HUES6 (cell line): Measurements from ENCODE around the gene PAK4.
A peak's percentile ranks its signal among the peaks of the same experiment; 100 is the strongest.
"Not testable (repeated sequence)": the region's sequence is repeated elsewhere in the genome, so short reads cannot be mapped to it uniquely, and the experiment has no call there.

Experiments used
- H3K27ac ChIP-seq: 2 replicates; pipeline ENCODE4 v1.7.0; 2013; ENCODE audit warnings: low read depth, mild to moderate bottlenecking, low read length, inconsistent platforms
- H3K27me3 ChIP-seq: 2 replicates; pipeline ENCODE4 v1.6.1; 2013; ENCODE audit warnings: low read length; ENCODE audit not compliant: control insufficient read depth, insufficient read depth
- H3K36me3 ChIP-seq: 2 replicates; pipeline ENCODE4 v1.6.1; 2013; ENCODE audit warnings: low read length; ENCODE audit not compliant: control insufficient read depth, insufficient read depth
- H3K4me1 ChIP-seq: 2 replicates; pipeline ENCODE4 v1.6.1; 2013; ENCODE audit warnings: low read length; ENCODE audit not compliant: control insufficient read depth, insufficient read depth
- H3K4me3 ChIP-seq: 2 replicates; pipeline ENCODE4 v1.5.1; 2013; ENCODE audit warnings: low read depth, low read length
- H3K9ac ChIP-seq: one replicate; pipeline ENCODE4 v1.6.1; 2013; ENCODE audit warnings: mild to moderate bottlenecking, low read length
- H3K9me3 ChIP-seq: 2 replicates; pipeline ENCODE4 v1.6.1; 2013; ENCODE audit warnings: low read depth, low read length; ENCODE audit not compliant: control insufficient read depth, insufficient read depth

The PAK4 gene

GRCh38 chr19:39086386-39086785 is 39.2 kb upstream of the PAK4 start:
- Histone ChIP-seq H3K9me3 (no peaks in the 10 kb centered on the region), H3K27me3 (peaks cover 54% of the 10 kb centered on the region), H3K9ac (no peak overlapping the region), H3K4me1 (0 out of 2 replicates have a peak, but pooled peaks cover 2% of the 10 kb centered on the region), H3K36me3 (no peaks in the 10 kb centered on the region), H3K27ac (no peak overlapping the region), H3K4me3 (no peak overlapping the region)

DNA sequence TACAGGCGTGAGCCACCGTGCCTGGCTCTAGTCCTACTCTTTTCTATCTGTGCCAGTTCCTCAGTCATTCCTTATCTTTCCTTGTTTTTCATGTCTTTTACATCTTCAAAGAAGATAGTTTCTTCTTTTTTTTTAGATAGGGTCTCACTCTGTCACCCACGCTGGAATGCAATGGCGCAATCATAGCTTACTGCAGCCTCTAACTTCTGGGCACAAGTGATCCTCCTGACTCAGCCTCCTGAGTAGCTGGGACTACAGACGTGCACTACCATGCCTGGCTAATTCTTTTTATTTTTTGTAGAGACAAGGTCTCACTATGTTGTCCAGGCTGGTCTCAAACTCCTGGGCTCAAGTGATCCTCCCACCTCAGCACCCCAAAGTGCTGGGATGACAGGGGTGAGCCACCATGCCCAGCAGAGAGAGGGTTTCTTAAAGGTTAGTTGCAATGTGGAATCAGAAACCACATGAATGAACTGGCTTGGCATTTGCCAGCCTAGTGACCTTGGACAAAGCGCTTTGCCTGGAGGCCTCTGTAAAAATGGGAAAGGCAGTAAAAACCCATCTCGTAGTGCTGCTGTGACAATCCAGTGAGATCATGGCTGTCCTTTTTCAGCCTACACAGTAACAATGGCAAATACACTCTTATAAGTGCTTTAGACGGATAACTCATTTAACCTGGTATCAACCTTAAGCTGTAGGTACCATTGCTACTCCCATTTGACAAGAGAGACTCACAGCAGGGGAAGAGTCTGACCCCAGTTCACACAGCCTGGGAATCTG is 37.5 kb upstream of the PAK4 start:
- no peaks in the 10 kb centered on the region for H3K9me3 ChIP-seq
- 0 out of 2 replicates have a peak, but pooled peaks cover 2% of the 10 kb centered on the region for H3K4me1 ChIP-seq
- no peak overlapping the region for H3K9ac ChIP-seq
- no peak overlapping the region for H3K4me3 ChIP-seq
- no peak overlapping the region for H3K27ac ChIP-seq
- H3K27me3 ChIP-seq = peaks cover 41% of the 10 kb centered on the region
- no peaks in the 10 kb centered on the region for H3K36me3 ChIP-seq

- H3K27me3 ChIP-seq = peaks cover 22% of the 10 kb centered on the region
- H3K9me3 ChIP-seq, H3K36me3 ChIP-seq, H3K9ac ChIP-seq, H3K27ac ChIP-seq, H3K4me1 ChIP-seq, H3K4me3 ChIP-seq: not testable (repeated sequence)
Observed at GRCh38 chr19:39090016-39090415, 35.6 kb upstream of the PAK4 start.

GRCh38 chr19:39090881-39091280 is 34.7 kb upstream of the PAK4 start:
- Histone ChIP-seq H3K9ac (no peak overlapping the region), H3K27me3 (peaks cover 14% of the 10 kb centered on the region), H3K27ac (no peak overlapping the region), H3K4me3 (no peak overlapping the region), H3K36me3 (no peaks in the 10 kb centered on the region), H3K9me3 (0 out of 2 replicates have a peak, but pooled peaks cover 4% of the 10 kb centered on the region), H3K4me1 (no peaks in the 10 kb centered on the region)

GRCh38 chr19:39095799-39096540 is 29.6 kb upstream of the PAK4 start:
- H3K27me3 ChIP-seq = peaks cover 15% of the 10 kb centered on the region
- not testable (repeated sequence) for H3K9me3 ChIP-seq, H3K36me3 ChIP-seq, H3K27ac ChIP-seq, H3K4me1 ChIP-seq, H3K9ac ChIP-seq, H3K4me3 ChIP-seq

- no peak overlapping the region for H3K4me3 ChIP-seq
- 0 out of 2 replicates have a peak, but pooled peaks cover 5% of the 10 kb centered on the region for H3K9me3 ChIP-seq
- peaks cover 15% of the 10 kb centered on the region for H3K27me3 ChIP-seq
- no peak overlapping the region for H3K27ac ChIP-seq
- no peaks in the 10 kb centered on the region for H3K4me1 ChIP-seq
- no peak overlapping the region for H3K9ac ChIP-seq
- H3K36me3 ChIP-seq = no peaks in the 10 kb centered on the region
Observed at GRCh38 chr19:39097299-39097698, 28.3 kb upstream of the PAK4 start.

GRCh38 chr19:39097721-39098120 is 27.9 kb upstream of the PAK4 start:
- 0 out of 2 replicates have a peak, but pooled peaks cover 5% of the 10 kb centered on the region for H3K9me3 ChIP-seq

DNA sequence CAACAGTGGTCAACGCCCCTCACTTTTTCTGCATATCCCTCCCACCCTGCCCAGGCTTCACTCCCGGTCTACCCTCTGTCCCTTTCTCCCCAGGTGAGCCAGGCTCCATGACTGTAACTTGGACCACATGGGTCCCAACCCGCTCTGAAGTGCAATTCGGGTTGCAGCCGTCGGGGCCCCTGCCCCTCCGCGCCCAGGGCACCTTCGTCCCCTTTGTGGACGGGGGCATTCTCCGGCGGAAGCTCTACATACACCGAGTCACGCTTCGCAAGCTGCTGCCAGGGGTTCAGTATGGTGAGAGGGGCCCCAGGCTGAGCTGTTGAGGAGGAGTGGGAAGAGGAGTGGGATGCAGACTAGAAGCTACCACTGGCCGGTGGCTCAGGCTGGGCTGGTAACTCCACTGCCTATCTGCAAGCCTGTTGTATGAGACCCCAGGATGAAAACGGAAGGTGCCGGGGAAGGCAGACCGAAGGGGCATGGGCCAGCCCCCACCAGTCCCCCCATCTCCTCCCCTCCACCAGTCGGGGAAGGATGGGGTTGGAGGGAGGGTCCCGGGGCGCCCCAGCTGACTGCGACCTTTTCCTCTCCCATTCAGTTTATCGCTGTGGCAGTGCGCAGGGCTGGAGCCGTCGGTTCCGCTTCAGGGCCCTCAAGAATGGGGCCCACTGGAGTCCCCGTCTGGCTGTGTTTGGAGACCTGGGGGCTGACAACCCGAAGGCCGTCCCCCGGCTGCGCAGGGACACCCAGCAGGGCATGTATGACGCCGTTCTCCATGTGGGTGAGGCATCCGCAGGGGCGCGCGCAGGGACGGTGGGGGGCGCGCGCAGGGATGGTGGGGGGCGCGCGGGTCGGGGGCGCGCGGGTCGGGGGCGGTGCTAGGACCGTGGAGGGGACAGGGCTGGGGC is 27.0 kb upstream of the PAK4 start:
- Histone ChIP-seq H3K36me3 (no peaks in the 10 kb centered on the region), H3K9me3 (0 out of 2 replicates have a peak, but pooled peaks cover 5% of the 10 kb centered on the region), H3K4me3 (peak overlapping the region; percentile 50; the same call in 1 of the 2 replicates), H3K9ac (no peak overlapping the region), H3K27ac (no peak overlapping the region), H3K27me3 (peaks cover 15% of the 10 kb centered on the region), H3K4me1 (no peaks in the 10 kb centered on the region)

More at GRCh38 chr19:39097721-39098120, 27.9 kb upstream of the PAK4 start:
- H3K27ac ChIP-seq = no peak overlapping the region
- H3K36me3 ChIP-seq = no peaks in the 10 kb centered on the region
- H3K9ac ChIP-seq = no peak overlapping the region
- H3K4me3 ChIP-seq = no peak overlapping the region
- no peaks in the 10 kb centered on the region for H3K4me1 ChIP-seq
- H3K27me3 ChIP-seq = peaks cover 15% of the 10 kb centered on the region

- peaks cover 15% of the 10 kb centered on the region for H3K27me3 ChIP-seq
- H3K9me3 ChIP-seq = 0 out of 2 replicates have a peak, but pooled peaks cover 5% of the 10 kb centered on the region
- H3K4me3 ChIP-seq = peak overlapping the region; percentile 38; the same call in 1 of the 2 replicates
- no peak overlapping the region for H3K9ac ChIP-seq
- no peaks in the 10 kb centered on the region for H3K36me3 ChIP-seq
- no peaks in the 10 kb centered on the region for H3K4me1 ChIP-seq
- no peak overlapping the region for H3K27ac ChIP-seq
Observed at GRCh38 chr19:39099341-39099740, 26.2 kb upstream of the PAK4 start.

GRCh38 chr19:39100500-39101166 is 25.0 kb upstream of the PAK4 start:
- peaks cover 17% of the 10 kb centered on the region for H3K27me3 ChIP-seq
- no peaks in the 10 kb centered on the region for H3K4me1 ChIP-seq
- 0 out of 2 replicates have a peak, but pooled peaks cover 4% of the 10 kb centered on the region for H3K9me3 ChIP-seq

More at GRCh38 chr19:39100500-39101166, 25.0 kb upstream of the PAK4 start:
- H3K27ac ChIP-seq = no peak overlapping the region
- H3K4me3 ChIP-seq = no peak overlapping the region
- no peak overlapping the region for H3K9ac ChIP-seq
- no peaks in the 10 kb centered on the region for H3K36me3 ChIP-seq
